ENCODE results near the gene TNFRSF19.

TNFRSF19 gene

DNA sequence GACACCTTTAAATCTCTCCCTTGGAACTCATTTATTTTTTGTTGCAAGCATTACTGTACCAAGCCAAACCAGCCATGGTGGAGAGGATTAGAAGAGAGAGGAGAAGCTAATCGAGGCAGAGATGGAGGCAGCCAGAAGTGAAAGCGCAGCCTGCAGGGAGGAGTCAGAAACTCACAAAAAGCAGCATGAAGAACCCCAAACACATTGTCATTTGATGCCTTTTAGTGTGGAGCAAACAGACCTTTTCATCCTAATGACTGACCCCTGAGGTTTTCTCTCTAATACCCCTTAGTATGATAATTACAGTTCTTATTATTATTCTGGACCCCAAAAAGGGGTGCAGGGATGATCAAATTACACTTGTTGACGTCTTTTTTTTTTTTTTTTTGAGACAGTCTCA lies 62.5 kb downstream of the TNFRSF19 start:
- TF ChIP-seq, protein P1, sequence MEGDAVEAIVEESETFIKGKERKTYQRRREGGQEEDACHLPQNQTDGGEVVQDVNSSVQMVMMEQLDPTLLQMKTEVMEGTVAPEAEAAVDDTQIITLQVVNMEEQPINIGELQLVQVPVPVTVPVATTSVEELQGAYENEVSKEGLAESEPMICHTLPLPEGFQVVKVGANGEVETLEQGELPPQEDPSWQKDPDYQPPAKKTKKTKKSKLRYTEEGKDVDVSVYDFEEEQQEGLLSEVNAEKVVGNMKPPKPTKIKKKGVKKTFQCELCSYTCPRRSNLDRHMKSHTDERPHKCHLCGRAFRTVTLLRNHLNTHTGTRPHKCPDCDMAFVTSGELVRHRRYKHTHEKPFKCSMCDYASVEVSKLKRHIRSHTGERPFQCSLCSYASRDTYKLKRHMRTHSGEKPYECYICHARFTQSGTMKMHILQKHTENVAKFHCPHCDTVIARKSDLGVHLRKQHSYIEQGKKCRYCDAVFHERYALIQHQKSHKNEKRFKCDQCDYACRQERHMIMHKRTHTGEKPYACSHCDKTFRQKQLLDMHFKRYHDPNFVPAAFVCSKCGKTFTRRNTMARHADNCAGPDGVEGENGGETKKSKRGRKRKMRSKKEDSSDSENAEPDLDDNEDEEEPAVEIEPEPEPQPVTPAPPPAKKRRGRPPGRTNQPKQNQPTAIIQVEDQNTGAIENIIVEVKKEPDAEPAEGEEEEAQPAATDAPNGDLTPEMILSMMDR (IDR thresholded peaks at IDR 0.05; ENCODE audit: insufficient read depth, low read length, missing control alignments), result no peak
- no peak for DNase-seq (ENCODE audit: low read depth, low spot score)
- ChIA-PET POLR2A (no interaction called here), CTCF (interaction anchor here (1.2 kb wide), 1 partner anchor 11 kb away, joined by 3 read pairs; no protein-coding TSS in a partner anchor)
- no peak overlapping the region for H3K4me3 ChIP-seq (ENCODE audit: low read depth, low read length)

DNA sequence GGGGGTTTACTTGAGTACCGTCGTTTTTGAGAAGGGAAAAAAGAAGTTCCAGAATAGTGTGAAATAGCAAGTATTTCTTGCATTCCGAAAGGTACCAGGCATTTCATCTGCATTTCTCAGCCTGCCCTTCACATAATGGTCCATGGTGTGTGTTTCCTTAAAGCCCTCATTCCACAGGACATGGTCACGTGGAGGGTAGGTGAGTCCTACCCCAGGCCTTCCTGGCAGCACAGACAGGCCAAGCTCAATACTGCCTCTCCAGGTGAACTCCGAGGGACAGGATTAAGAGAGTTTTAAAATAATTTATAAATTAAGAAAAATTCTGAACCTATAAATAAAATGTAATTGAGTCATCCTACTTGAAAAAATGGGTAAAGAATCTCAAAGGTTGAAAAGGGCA lies 64.7 kb downstream of the TNFRSF19 start:
- DNase-seq (ENCODE audit: low read depth, low spot score), result no peak
- TF ChIP-seq, protein P1 (IDR thresholded peaks at IDR 0.05; ENCODE audit: insufficient read depth, low read length, missing control alignments), result no peak
- H3K4me3 ChIP-seq (ENCODE audit: low read depth, low read length), result no peak overlapping the region
- POLR2A ChIA-PET, result no interaction called here
- CTCF ChIA-PET, result interaction anchor here (1.0 to 2.9 kb wide), 2 partner anchors 17 to 126 kb away, joined by 4 to 11 read pairs; no protein-coding TSS in a partner anchor

DNA sequence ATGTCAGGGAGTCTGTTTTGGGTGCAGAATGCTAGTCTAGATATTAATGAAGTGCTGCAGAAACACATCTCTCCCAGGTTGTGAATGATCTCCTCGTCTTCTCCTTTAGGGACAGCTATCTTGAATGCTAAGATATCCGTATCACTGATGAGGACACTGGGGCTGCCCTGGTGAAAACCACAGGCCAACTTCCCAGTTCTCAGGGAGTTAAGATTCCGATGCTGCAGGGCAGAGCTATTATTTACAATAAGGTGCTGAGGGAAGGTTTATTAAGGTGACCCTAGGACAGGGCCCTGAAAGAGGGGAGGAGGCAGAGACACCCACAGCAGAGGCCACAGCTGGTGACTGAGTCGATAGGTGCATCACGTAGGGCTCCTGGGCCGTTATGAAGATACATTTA lies 66.1 kb downstream of the TNFRSF19 start:
- POLR2A ChIA-PET, result no interaction called here
- TF ChIP-seq, protein P1 (IDR thresholded peaks at IDR 0.05; ENCODE audit: insufficient read depth, low read length, missing control alignments), result no peak
- CTCF ChIA-PET, result interaction anchor here (1.5 to 2.9 kb wide), 2 partner anchors 14 to 15 kb away, joined by 4 to 11 read pairs; no protein-coding TSS in a partner anchor
- H3K4me3 ChIP-seq (ENCODE audit: low read depth, low read length), result no peak overlapping the region
- no peak for DNase-seq (ENCODE audit: low read depth, low spot score)

DNA sequence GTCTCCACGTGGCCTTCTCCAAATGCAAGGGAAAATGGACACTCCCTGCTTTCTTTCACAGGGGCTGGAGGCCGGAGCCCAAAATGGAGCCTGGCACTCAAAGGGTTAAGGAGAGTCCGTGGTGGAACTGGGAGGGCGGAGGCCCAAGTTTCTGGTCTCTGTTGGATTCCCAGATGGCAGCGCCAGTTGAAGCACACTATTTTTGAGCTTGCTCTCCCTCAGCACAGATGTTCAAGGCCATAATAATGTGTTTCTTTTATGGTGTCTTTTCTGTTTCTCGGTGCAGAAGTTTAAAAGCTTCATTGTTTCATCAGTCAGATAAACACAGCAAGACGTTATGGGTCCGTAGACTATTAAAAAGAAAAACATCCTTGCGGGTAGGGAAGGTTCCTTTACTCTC lies 67.6 kb downstream of the TNFRSF19 start:
- H3K4me3 ChIP-seq (ENCODE audit: low read depth, low read length), result no peak overlapping the region
- CTCF ChIA-PET, result interaction anchor here (1.5 kb wide), 1 partner anchor 12 kb away, joined by 4 read pairs; no protein-coding TSS in a partner anchor
- POLR2A ChIA-PET, result no interaction called here
- no peak for DNase-seq (ENCODE audit: low read depth, low spot score)
- TF ChIP-seq, protein P1 (IDR thresholded peaks at IDR 0.05; ENCODE audit: insufficient read depth, low read length, missing control alignments), result no peak

DNA sequence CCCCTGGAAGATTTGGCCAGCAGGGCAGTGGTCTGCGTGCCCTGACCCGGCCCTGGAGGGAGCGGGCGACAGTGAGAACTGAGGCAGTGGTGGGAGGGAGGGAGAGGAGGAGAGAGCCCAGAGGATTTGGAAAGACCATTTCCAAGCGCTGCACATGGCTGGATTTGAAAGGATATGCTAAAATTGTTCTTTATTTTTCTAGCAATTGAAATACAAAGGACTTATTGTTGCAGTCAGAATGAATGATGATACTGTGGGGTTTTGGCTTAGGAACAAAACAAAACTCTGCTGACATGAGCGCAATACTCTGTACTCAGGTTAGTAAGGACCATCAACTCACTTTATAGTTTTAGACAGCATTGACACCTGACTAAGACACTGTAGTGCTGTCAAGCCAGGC lies 69.5 kb downstream of the TNFRSF19 start:
- no peak for DNase-seq (ENCODE audit: low read depth, low spot score)
- TF ChIP-seq, protein P1 (IDR thresholded peaks at IDR 0.05; ENCODE audit: insufficient read depth, low read length, missing control alignments), result no peak
- ChIA-PET POLR2A (no interaction called here), CTCF (interaction anchor here (1.6 kb wide), 1 partner anchor 172 kb away, joined by 4 read pairs; no protein-coding TSS in a partner anchor)
- H3K4me3 ChIP-seq (ENCODE audit: low read depth, low read length), result no peak overlapping the region

DNA sequence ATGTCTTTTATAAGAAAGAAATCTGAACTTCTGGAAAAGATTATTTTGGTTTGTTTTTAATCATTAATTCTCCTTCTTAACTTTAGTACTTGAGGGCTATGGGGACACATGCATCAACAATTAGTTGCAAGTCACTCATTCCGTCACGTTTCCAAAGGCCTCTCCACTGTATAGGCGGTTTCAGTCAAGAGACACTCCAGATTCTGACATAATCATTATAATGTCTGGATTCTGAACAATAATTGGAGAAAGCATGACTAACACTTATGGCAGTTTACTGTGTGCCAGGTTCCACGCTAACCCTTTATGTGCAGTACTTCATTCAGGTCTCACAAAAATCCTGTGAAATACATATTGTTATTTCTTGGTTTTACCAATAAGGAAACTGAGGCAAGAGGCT lies 71.9 kb downstream of the TNFRSF19 start:
- TF ChIP-seq, protein P1 (IDR thresholded peaks at IDR 0.05; ENCODE audit: insufficient read depth, low read length, missing control alignments), result no peak
- no peak overlapping the region for H3K4me3 ChIP-seq (ENCODE audit: low read depth, low read length)
- POLR2A ChIA-PET, result no interaction called here
- no peak for DNase-seq (ENCODE audit: low read depth, low spot score)
- CTCF ChIA-PET, result no interaction called here

All from AG04449 (cell line).